Activated effector memory CD4-positive, alpha-beta T cell treated with anti-CD3 and anti-CD28 coated beads, Interleukin-2, amount 50 U/mL, for 16 hours (primary cell): ENCODE results near the gene IPO13.

Source experiments
- DNase-seq: peaks from one replicate; pipeline ENCODE4 v3.0.0-alpha.2; 2020

IPO13 gene

GRCh38 chr1:43976045-43976444 is 29.3 kb downstream of the IPO13 start:
- DNase-seq = no peak

- DNase-seq = no peak
These were observed 30.1 kb downstream of the IPO13 start for GRCh38 chr1:43976890-43977289.

- no peak for DNase-seq
These were observed 30.9 kb downstream of the IPO13 start for GRCh38 chr1:43977376-43978263.

- no peak for DNase-seq
These were observed 31.5 kb downstream of the IPO13 start for GRCh38 chr1:43978264-43978550.

GRCh38 chr1:43978551-43979260 is 32.0 kb downstream of the IPO13 start, which contains the start of gene B4GALT2:
Gene B4GALT2 (plus strand): TSS chr1:43979210. CDS start chr1:43981161, 1,951 bp downstream.
- peak; percentile 77 for DNase-seq

GRCh38 chr1:43979261-43979527 is 32.4 kb downstream of the IPO13 start:
- DNase-seq = no peak

- DNase-seq = peak; percentile 70
These were observed 32.9 kb downstream of the IPO13 start for GRCh38 chr1:43979528-43980254.

- DNase-seq = no peak
These were observed 33.7 kb downstream of the IPO13 start for GRCh38 chr1:43980255-43981134.

- DNase-seq = no peak
These were observed 34.4 kb downstream of the IPO13 start for GRCh38 chr1:43981135-43981491.

GRCh38 chr1:43981636-43982035 is 34.9 kb downstream of the IPO13 start:
- DNase-seq = no peak

- DNase-seq = no peak
These were observed 35.5 kb downstream of the IPO13 start for GRCh38 chr1:43982241-43982640.

- DNase-seq = no peak
These were observed 36.1 kb downstream of the IPO13 start for GRCh38 chr1:43982808-43983207.

GRCh38 chr1:43983253-43983899 is 36.6 kb downstream of the IPO13 start:
- DNase-seq = no peak

GRCh38 chr1:43984855-43985254 is 38.1 kb downstream of the IPO13 start:
- DNase-seq = no peak

- DNase-seq = no peak
These were observed 39.3 kb downstream of the IPO13 start for GRCh38 chr1:43985984-43986595.

- no peak for DNase-seq
These were observed 40.0 kb downstream of the IPO13 start for GRCh38 chr1:43986712-43987111.

GRCh38 chr1:43987159-43987902 is 40.6 kb downstream of the IPO13 start:
- no peak for DNase-seq

- no peak for DNase-seq
These were observed 43.8 kb downstream of the IPO13 start for GRCh38 chr1:43990271-43991199.

GRCh38 chr1:43991200-43991475 is 44.4 kb downstream of the IPO13 start:
- DNase-seq = no peak
